HCT116 (cell line): ENCODE results near the gene GORASP1. TPM values are rescaled to one million over a fixed set of nuclear protein-coding genes. Genes with fewer than 3 reads are reported as not detected.

Experiments used
- ATAC-seq: fragments of 200-7000 bp; cut with Tn5 transposase; 2 replicates; pipeline ENCODE4 v1.9.1; 2020; ENCODE audit warnings: mild to moderate bottlenecking, moderate library complexity
- BruUV-seq: library from RNA; stranded (reverse); fragments of 400-500 nt; replicated peaks from 2 replicates; lab custom pipeline; 2021; lab: Mats Ljungman, UMichigan
- CTCF ChIA-PET: fragments of 300-600 bp; sonication (Branson Sonifier 250); formaldehyde crosslinking; loops from one replicate; lab custom pipeline; 2021; ENCODE audit warnings: antibody characterized with exemption; lab: Charles Lee
- POLR2A ChIA-PET: fragments of 300-600, 350-600 bp; sonication (Branson Sonifier 250); formaldehyde crosslinking; loops from one replicate; lab custom pipeline; 2021; ENCODE audit warnings: antibody characterized with exemption; lab: Charles Lee
- RAD21 ChIA-PET, 2 experiments: fragments of 300-600 bp; sonication (Branson Sonifier 250); formaldehyde crosslinking; loops; one replicate each; lab custom pipeline; 2023; ENCODE audit warnings: low total read pairs in 2 of 2; ENCODE audit not compliant: uncharacterized antibody in 2 of 2, unreplicated experiment in 2 of 2, low non-redundant PET in 1 of 2; lab: Charles Lee
- DNase-seq: peaks from one replicate; pipeline ENCODE4 v3.0.0-alpha.2; 2010; ENCODE audit warnings: low read depth, low spot score
- H2AFZ ChIP-seq: fragments of 200-600 bp; shearing (Covaris generic), sonication (generic); 2 replicates; pipeline ENCODE4 v1.6.1; 2017; ENCODE audit warnings: low read depth, mixed run types, mixed read lengths, antibody characterized with exemption, low read length; ENCODE audit not compliant: poor library complexity, severe bottlenecking
- H3K27ac ChIP-seq: 2 replicates; pipeline ENCODE4 v1.5.1; 2012; ENCODE audit warnings: low read depth, low read length
- H3K27me3 ChIP-seq: fragments of 200-600 bp; sonication (generic); 2 replicates; pipeline ENCODE4 v1.6.1; 2016; ENCODE audit warnings: mixed run types, low read length, mixed read lengths; ENCODE audit not compliant: insufficient read depth
- H3K36me3 ChIP-seq, 2 experiments: fragments of 200-500 bp in 1 of 2; fragments of 200-600 bp in 1 of 2; sonication (Bioruptor generic) in 1 of 2; sonication (generic) in 1 of 2; 2 replicates each; pipeline versions ENCODE4 v1.5.1 to v1.6.1; 2014 to 2016; ENCODE audit warnings: low read length in 2 of 2, inconsistent platforms in 1 of 2, mixed read lengths in 1 of 2, mixed run types in 1 of 2; ENCODE audit not compliant: insufficient read depth in 2 of 2, control insufficient read depth in 1 of 2
- H3K4me1 ChIP-seq, 2 experiments: fragments of 200-600 bp in 1 of 2; sonication (generic) in 1 of 2; 2 replicates each; pipeline versions ENCODE4 v1.5.1 to v1.6.1; 2012 to 2017; ENCODE audit warnings: low read length in 2 of 2, inconsistent platforms in 1 of 2, mild to moderate bottlenecking in 1 of 2, mixed read lengths in 1 of 2, mixed run types in 1 of 2, moderate library complexity in 1 of 2; ENCODE audit not compliant: insufficient read depth in 2 of 2, control insufficient read depth in 1 of 2
- H3K4me2 ChIP-seq: fragments of 200-600 bp; sonication (generic); 2 replicates; pipeline ENCODE4 v1.6.1; 2017; ENCODE audit warnings: mixed run types, low read length, mixed read lengths
- H3K4me3 ChIP-seq, 2 experiments: fragments of 200-600 bp in 1 of 2; sonication (generic) in 1 of 2; replicated peaks in 1 of 2; 2 replicates each; pipeline ENCODE4 v1.5.1; 2011 to 2016; ENCODE audit warnings: low read length in 2 of 2, control low read depth in 1 of 2, low read depth in 1 of 2, mild to moderate bottlenecking in 1 of 2, mixed read lengths in 1 of 2, mixed run types in 1 of 2
- H3K79me2 ChIP-seq: fragments of 200-600 bp; sonication (generic); 2 replicates; pipeline ENCODE4 v1.6.1; 2017; ENCODE audit warnings: mild to moderate bottlenecking, mixed run types, low read length, moderate library complexity, mixed read lengths; ENCODE audit not compliant: insufficient read depth
- H3K9ac ChIP-seq: fragments of 200-600 bp; sonication (generic); 2 replicates; pipeline ENCODE4 v1.6.1; 2016; ENCODE audit warnings: low read length, mixed read lengths
- H3K9me2 ChIP-seq: fragments of 200-600 bp; sonication (generic), shearing (Covaris generic); 2 replicates; pipeline ENCODE4 v1.6.1; 2017; ENCODE audit warnings: mixed run types, mild to moderate bottlenecking, moderate library complexity; ENCODE audit not compliant: insufficient read depth
- H3K9me3 ChIP-seq, 2 experiments: fragments of 200-500 bp in 1 of 2; fragments of 200-600 bp in 1 of 2; sonication (Bioruptor generic) in 1 of 2; sonication (generic) in 1 of 2; 2 replicates each; pipeline ENCODE4 v1.6.1; 2014 to 2017; ENCODE audit warnings: low read length in 2 of 2, mixed read lengths in 2 of 2, inconsistent platforms in 1 of 2, low read depth in 1 of 2, mild to moderate bottlenecking in 1 of 2, mixed run types in 1 of 2, moderate library complexity in 1 of 2; ENCODE audit not compliant: control insufficient read depth in 1 of 2, insufficient read depth in 1 of 2
- H4K20me1 ChIP-seq: fragments of 200-600 bp; sonication (generic), shearing (Covaris generic); 2 replicates; pipeline ENCODE4 v1.6.1; 2017; ENCODE audit warnings: mixed run types, mild to moderate bottlenecking, moderate library complexity; ENCODE audit not compliant: insufficient read depth
- CBX3 ChIP-seq: IDR thresholded peaks from 2 replicates; pipeline ENCODE4 v1.6.1; 2012; ENCODE audit warnings: low read depth
- CEBPB ChIP-seq: IDR thresholded peaks from 2 replicates; pipeline ENCODE4 v1.6.1; 2012; ENCODE audit warnings: low read depth
- EGR1 ChIP-seq: IDR thresholded peaks from 2 replicates; pipeline ENCODE4 v1.6.1; 2012; ENCODE audit warnings: low read depth
- ELF1 ChIP-seq: IDR thresholded peaks from 2 replicates; pipeline ENCODE4 v1.6.1; 2012; ENCODE audit warnings: low read depth, borderline replicate concordance
- EZH2 ChIP-seq: fragments of 200-600 bp; sonication (generic); IDR thresholded peaks from 2 replicates; pipeline ENCODE4 v1.6.1; 2017; ENCODE audit warnings: antibody characterized with exemption, mixed run types
- EZH2phosphoT487 ChIP-seq: fragments of 200-600 bp; IDR thresholded peaks from 2 replicates; pipeline ENCODE4 v1.6.1; 2018; ENCODE audit warnings: antibody characterized with exemption, borderline replicate concordance
- JUND ChIP-seq: IDR thresholded peaks from 2 replicates; pipeline ENCODE4 v1.6.1; 2012
- RAD21 ChIP-seq: IDR thresholded peaks from 2 replicates; pipeline ENCODE4 v1.6.1; 2012; ENCODE audit warnings: low read depth, mild to moderate bottlenecking
- SIN3A ChIP-seq: IDR thresholded peaks from 2 replicates; pipeline ENCODE4 v1.6.1; 2012; ENCODE audit warnings: low read depth
- SP1 ChIP-seq: IDR thresholded peaks from 2 replicates; pipeline ENCODE4 v1.6.1; 2012; ENCODE audit warnings: low read depth
- SRF ChIP-seq: IDR thresholded peaks from 2 replicates; pipeline ENCODE4 v1.6.1; 2012; ENCODE audit warnings: low read depth
- TCF7L2 ChIP-seq: IDR thresholded peaks from 2 replicates; pipeline ENCODE4 v1.7.0; 2011; ENCODE audit warnings: borderline replicate concordance, inconsistent platforms; ENCODE audit not compliant: insufficient read depth, insufficient read length; ENCODE audit errors: extremely low read depth
- YY1 ChIP-seq: IDR thresholded peaks from 2 replicates; pipeline ENCODE4 v1.6.1; 2011; ENCODE audit warnings: low read length, low read depth, moderate library complexity, mild to moderate bottlenecking; ENCODE audit not compliant: insufficient replicate concordance; ENCODE audit errors: extremely low read depth
- ZFX ChIP-seq: fragments of 450-650 bp; IDR thresholded peaks from 2 replicates; pipeline ENCODE4 v1.6.1; 2017
- ZNF274 ChIP-seq: fragments of 200-500 bp; sonication (Bioruptor generic); IDR thresholded peaks from 2 replicates; pipeline ENCODE4 v1.6.1; 2014; ENCODE audit warnings: mild to moderate bottlenecking, low read depth, low read length, inconsistent platforms
- intact Hi-C: fragments of 100-400 bp; cut with micrococcal nuclease; formaldehyde crosslinking; loops from 2 replicates; pipeline ENCODE4 v1.10.0; 2022
- total RNA-seq: library from RNA; stranded (reverse); gene quantifications from one replicate; pipeline ENCODE4 v1.2.1, GENCODE V29; 2021; ENCODE audit not compliant: unreplicated experiment
- TF ChIP-seq, protein P1 (sequence below): IDR thresholded peaks from 2 replicates; pipeline ENCODE4 v1.6.1; 2011; ENCODE audit warnings: mild to moderate bottlenecking, low read length, moderate library complexity; ENCODE audit not compliant: insufficient replicate concordance; ENCODE audit errors: extremely low read depth
- TF ChIP-seq, protein P2 (sequence below): IDR thresholded peaks from 2 replicates; pipeline ENCODE4 v1.6.1; 2012
- TF ChIP-seq, protein P3 (sequence below), 3 experiments: fragments of 200-600 bp in 1 of 3; sonication (generic) in 1 of 3; IDR thresholded peaks in 2 of 3; conservative IDR thresholded peaks in 1 of 3; 2 replicates each; pipeline ENCODE4 v1.5.1; 2012 to 2017; ENCODE audit warnings: low read depth in 2 of 3, low read length in 2 of 3, antibody characterized with exemption in 1 of 3, borderline replicate concordance in 1 of 3, control low read depth in 1 of 3, mild to moderate bottlenecking in 1 of 3, mixed read lengths in 1 of 3, mixed run types in 1 of 3, moderate library complexity in 1 of 3; ENCODE audit not compliant: insufficient read depth in 1 of 3
- TF ChIP-seq, protein P4 (sequence below): IDR thresholded peaks from 2 replicates; pipeline ENCODE4 v1.6.1; 2012; ENCODE audit warnings: low read depth
- TF ChIP-seq, protein P5 (sequence below): IDR thresholded peaks from 2 replicates; pipeline ENCODE4 v1.6.1; 2012

GORASP1 gene
- total RNA-seq, 1 experiment from 2014 or later: 38.8 TPM

DNA sequence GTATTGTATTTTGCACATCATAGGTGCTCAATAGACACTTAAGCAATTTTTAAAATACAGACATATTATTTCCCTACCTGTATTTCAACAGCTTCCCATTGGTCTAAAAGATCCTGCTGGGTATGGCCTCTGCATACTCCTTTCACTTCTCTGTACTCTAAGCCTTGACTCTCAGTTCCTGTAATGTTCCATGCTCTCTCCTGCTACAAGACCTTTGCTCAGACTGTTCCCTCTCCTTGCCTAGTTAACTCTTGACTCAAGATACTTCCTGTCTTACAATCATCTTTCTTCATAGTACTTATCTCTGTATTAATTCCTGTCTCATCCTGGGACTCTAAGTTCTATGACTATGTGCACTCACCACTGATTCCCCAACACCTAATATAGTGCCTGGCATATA, 57.4 kb downstream of the GORASP1 start:
- ATAC-seq: no peak
- no TSS peak for BruUV-seq

More for the DNA sequence above, 57.4 kb downstream of the GORASP1 start:
- H2AFZ ChIP-seq: no peak overlapping the region
- CTCF ChIA-PET: interaction anchor here (1.4 kb wide), 1 partner anchor 238 kb away, joined by 4 read pairs; no protein-coding TSS in a partner anchor
- no peak overlapping the region for H3K9ac ChIP-seq
- H3K9me3 ChIP-seq: no peaks in the 10 kb centered on the region
- H4K20me1 ChIP-seq: no peaks in the 10 kb centered on the region
- TF ChIP-seq YY1 (no peak), ZFX (no peak), SIN3A (no peak), TCF7L2 (no peak), CBX3 (no peak), SP1 (no peak), CEBPB (no peak), JUND (no peak), EZH2 (no peak), SRF (no peak), RAD21 (no peak), EZH2phosphoT487 (no peak), EGR1 (no peak), ZNF274 (no peak), ELF1 (no peak)
- TF ChIP-seq, protein P1, sequence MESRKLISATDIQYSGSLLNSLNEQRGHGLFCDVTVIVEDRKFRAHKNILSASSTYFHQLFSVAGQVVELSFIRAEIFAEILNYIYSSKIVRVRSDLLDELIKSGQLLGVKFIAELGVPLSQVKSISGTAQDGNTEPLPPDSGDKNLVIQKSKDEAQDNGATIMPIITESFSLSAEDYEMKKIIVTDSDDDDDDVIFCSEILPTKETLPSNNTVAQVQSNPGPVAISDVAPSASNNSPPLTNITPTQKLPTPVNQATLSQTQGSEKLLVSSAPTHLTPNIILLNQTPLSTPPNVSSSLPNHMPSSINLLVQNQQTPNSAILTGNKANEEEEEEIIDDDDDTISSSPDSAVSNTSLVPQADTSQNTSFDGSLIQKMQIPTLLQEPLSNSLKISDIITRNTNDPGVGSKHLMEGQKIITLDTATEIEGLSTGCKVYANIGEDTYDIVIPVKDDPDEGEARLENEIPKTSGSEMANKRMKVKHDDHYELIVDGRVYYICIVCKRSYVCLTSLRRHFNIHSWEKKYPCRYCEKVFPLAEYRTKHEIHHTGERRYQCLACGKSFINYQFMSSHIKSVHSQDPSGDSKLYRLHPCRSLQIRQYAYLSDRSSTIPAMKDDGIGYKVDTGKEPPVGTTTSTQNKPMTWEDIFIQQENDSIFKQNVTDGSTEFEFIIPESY: no peak
- TF ChIP-seq, protein P2, sequence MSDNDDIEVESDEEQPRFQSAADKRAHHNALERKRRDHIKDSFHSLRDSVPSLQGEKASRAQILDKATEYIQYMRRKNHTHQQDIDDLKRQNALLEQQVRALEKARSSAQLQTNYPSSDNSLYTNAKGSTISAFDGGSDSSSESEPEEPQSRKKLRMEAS: no peak
- TF ChIP-seq, protein P3, sequence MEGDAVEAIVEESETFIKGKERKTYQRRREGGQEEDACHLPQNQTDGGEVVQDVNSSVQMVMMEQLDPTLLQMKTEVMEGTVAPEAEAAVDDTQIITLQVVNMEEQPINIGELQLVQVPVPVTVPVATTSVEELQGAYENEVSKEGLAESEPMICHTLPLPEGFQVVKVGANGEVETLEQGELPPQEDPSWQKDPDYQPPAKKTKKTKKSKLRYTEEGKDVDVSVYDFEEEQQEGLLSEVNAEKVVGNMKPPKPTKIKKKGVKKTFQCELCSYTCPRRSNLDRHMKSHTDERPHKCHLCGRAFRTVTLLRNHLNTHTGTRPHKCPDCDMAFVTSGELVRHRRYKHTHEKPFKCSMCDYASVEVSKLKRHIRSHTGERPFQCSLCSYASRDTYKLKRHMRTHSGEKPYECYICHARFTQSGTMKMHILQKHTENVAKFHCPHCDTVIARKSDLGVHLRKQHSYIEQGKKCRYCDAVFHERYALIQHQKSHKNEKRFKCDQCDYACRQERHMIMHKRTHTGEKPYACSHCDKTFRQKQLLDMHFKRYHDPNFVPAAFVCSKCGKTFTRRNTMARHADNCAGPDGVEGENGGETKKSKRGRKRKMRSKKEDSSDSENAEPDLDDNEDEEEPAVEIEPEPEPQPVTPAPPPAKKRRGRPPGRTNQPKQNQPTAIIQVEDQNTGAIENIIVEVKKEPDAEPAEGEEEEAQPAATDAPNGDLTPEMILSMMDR (IDR thresholded peaks at IDR 0.05 in 2 of 3, conservative IDR thresholded peaks at IDR 0.05 in 1 of 3; ENCODE audit: borderline replicate concordance in 1 of 3, insufficient read depth in 1 of 3, low read depth in 2 of 3, low read length in 2 of 3): no peak
- TF ChIP-seq, protein P4, sequence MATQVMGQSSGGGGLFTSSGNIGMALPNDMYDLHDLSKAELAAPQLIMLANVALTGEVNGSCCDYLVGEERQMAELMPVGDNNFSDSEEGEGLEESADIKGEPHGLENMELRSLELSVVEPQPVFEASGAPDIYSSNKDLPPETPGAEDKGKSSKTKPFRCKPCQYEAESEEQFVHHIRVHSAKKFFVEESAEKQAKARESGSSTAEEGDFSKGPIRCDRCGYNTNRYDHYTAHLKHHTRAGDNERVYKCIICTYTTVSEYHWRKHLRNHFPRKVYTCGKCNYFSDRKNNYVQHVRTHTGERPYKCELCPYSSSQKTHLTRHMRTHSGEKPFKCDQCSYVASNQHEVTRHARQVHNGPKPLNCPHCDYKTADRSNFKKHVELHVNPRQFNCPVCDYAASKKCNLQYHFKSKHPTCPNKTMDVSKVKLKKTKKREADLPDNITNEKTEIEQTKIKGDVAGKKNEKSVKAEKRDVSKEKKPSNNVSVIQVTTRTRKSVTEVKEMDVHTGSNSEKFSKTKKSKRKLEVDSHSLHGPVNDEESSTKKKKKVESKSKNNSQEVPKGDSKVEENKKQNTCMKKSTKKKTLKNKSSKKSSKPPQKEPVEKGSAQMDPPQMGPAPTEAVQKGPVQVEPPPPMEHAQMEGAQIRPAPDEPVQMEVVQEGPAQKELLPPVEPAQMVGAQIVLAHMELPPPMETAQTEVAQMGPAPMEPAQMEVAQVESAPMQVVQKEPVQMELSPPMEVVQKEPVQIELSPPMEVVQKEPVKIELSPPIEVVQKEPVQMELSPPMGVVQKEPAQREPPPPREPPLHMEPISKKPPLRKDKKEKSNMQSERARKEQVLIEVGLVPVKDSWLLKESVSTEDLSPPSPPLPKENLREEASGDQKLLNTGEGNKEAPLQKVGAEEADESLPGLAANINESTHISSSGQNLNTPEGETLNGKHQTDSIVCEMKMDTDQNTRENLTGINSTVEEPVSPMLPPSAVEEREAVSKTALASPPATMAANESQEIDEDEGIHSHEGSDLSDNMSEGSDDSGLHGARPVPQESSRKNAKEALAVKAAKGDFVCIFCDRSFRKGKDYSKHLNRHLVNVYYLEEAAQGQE: no peak
- TF ChIP-seq, protein P5, sequence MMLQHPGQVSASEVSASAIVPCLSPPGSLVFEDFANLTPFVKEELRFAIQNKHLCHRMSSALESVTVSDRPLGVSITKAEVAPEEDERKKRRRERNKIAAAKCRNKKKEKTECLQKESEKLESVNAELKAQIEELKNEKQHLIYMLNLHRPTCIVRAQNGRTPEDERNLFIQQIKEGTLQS: no peak
- POLR2A ChIA-PET: no interaction called here
- no peak overlapping the region for H3K4me3 ChIP-seq
- peaks cover 16% of the 10 kb centered on the region for H3K79me2 ChIP-seq
- H3K36me3 ChIP-seq: no peaks in the 10 kb centered on the region
- intact Hi-C loops: loop anchor here (5.0 kb wide), 1 partner anchor 242 kb away; no protein-coding TSS in a partner anchor
- H3K27ac ChIP-seq: no peak overlapping the region
- RAD21 ChIA-PET: no interaction called here
- H3K4me1 ChIP-seq: peaks cover 4 to 9% of the 10 kb centered on the region in 2 experiments; a peak in 2 of 4 replicates
- H3K9me2 ChIP-seq: no peaks in the 10 kb centered on the region
- no peaks in the 10 kb centered on the region for H3K27me3 ChIP-seq
- H3K4me2 ChIP-seq: no peak overlapping the region
- DNase-seq: no peak
